IPS-15b (cell line): ENCODE measurements around the gene PPDPF.
A peak's percentile ranks its signal among the peaks of the same experiment; 100 is the strongest.

Experiments used
- H3K27me3 ChIP-seq: one replicate; pipeline ENCODE4 v1.6.1; 2013; ENCODE audit warnings: low read length; ENCODE audit not compliant: control insufficient read depth, insufficient read depth
- H3K36me3 ChIP-seq: one replicate; pipeline ENCODE4 v1.6.1; 2013; ENCODE audit warnings: low read length; ENCODE audit not compliant: control insufficient read depth, insufficient read depth
- H3K4me1 ChIP-seq: one replicate; pipeline ENCODE4 v1.6.1; 2013; ENCODE audit warnings: mild to moderate bottlenecking, low read length; ENCODE audit not compliant: control insufficient read depth, insufficient read depth
- H3K4me3 ChIP-seq: one replicate; pipeline ENCODE4 v1.5.1; 2013; ENCODE audit warnings: low read depth, low read length
- H3K9ac ChIP-seq: one replicate; pipeline ENCODE4 v1.6.1; 2013; ENCODE audit warnings: low read depth, mild to moderate bottlenecking, low read length
- H3K9me3 ChIP-seq: one replicate; pipeline ENCODE4 v1.6.1; 2013; ENCODE audit warnings: mild to moderate bottlenecking, low read length; ENCODE audit not compliant: control insufficient read depth, insufficient read depth

PPDPF gene

DNA sequence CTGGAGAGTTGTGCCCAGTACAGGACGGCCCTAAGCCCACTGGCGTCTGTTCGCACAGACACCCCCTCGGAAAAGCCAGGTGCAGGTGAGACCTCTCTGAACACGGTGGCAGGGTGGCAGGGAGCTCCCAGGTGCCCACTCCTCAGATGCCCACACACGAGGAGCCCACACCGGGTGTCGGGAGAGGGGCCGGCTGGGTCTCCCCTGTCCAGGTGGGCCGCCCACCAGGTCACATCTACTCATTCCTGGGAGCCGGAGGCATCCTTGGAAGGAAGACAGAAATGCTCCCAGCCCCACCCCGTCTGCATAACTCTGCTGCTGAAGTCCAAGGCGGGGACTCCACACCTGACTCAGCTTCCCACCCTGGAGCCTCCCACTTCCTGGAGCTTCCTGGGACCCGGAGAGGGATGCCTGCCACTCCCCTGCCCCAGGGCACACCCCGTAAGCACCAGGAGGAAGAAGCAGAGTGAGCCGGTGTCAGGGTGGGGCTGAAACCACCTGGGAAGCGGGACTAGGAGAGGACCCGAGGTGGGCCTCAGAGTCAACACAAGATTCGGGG lies 24.5 kb downstream of the PPDPF start:
- H3K4me1 ChIP-seq, result peaks cover 5% of the 10 kb centered on the region

GRCh38 chr20:63545814-63546213 lies 25.2 kb downstream of the PPDPF start:
- Histone ChIP-seq H3K9me3 (no peaks in the 10 kb centered on the region), H3K9ac (no peak overlapping the region), H3K4me1 (peaks cover 5% of the 10 kb centered on the region), H3K4me3 (no peak overlapping the region), H3K27me3 (no peaks in the 10 kb centered on the region), H3K36me3 (no peaks in the 10 kb centered on the region)

More for the DNA sequence above, 24.5 kb downstream of the PPDPF start:
- Histone ChIP-seq H3K27me3 (no peaks in the 10 kb centered on the region), H3K4me3 (no peak overlapping the region), H3K36me3 (no peaks in the 10 kb centered on the region), H3K9ac (no peak overlapping the region), H3K9me3 (no peaks in the 10 kb centered on the region)

- no peaks in the 10 kb centered on the region for H3K9me3 ChIP-seq
- H3K27me3 ChIP-seq, result no peaks in the 10 kb centered on the region
- H3K4me1 ChIP-seq, result peaks cover 5% of the 10 kb centered on the region
- H3K4me3 ChIP-seq, result no peak overlapping the region
- no peaks in the 10 kb centered on the region for H3K36me3 ChIP-seq
- no peak overlapping the region for H3K9ac ChIP-seq
Measured at GRCh38 chr20:63546256-63546955, 25.8 kb downstream of the PPDPF start.

DNA sequence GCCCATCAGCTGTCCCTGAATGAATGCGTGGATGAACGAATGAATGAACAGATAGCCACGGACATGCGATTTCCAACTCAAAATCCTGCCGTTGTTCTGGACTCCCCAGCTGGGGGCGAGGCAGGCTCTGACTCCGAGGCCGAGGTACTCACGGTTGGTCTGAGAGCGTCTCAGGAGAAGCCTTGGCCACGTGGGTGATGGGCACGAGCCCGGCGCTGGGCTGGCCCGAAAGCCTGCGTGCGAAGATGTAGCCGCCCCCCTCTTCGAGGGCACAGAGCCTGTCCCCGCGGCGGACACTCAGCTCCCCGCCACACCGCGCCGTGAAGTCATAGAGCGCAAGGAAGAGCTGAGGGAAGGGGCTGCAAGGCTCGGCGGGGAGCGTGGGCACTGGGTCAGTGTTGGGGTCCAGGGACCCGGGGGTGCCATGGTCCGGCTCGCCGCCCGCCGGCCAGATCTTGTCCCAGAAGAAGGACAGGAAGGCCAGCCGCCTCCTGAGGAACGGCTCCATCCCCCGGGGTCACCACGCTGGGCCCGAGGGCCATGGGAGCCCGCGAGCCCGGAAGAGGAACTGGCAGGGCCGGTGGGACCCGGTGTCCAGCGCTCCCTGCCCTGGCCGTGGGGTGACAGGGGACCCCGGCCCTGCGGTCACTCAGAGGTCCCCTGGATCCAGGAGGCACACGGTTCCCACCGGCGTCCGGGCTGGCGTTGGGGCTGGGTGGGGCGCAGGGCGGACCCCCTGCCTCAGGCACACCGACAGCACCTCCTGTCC lies 26.6 kb downstream of the PPDPF start:
- H3K4me1 ChIP-seq, result peaks cover 5% of the 10 kb centered on the region
- no peak overlapping the region for H3K9ac ChIP-seq
- no peaks in the 10 kb centered on the region for H3K9me3 ChIP-seq
- no peaks in the 10 kb centered on the region for H3K36me3 ChIP-seq
- no peaks in the 10 kb centered on the region for H3K27me3 ChIP-seq
- no peak overlapping the region for H3K4me3 ChIP-seq

DNA sequence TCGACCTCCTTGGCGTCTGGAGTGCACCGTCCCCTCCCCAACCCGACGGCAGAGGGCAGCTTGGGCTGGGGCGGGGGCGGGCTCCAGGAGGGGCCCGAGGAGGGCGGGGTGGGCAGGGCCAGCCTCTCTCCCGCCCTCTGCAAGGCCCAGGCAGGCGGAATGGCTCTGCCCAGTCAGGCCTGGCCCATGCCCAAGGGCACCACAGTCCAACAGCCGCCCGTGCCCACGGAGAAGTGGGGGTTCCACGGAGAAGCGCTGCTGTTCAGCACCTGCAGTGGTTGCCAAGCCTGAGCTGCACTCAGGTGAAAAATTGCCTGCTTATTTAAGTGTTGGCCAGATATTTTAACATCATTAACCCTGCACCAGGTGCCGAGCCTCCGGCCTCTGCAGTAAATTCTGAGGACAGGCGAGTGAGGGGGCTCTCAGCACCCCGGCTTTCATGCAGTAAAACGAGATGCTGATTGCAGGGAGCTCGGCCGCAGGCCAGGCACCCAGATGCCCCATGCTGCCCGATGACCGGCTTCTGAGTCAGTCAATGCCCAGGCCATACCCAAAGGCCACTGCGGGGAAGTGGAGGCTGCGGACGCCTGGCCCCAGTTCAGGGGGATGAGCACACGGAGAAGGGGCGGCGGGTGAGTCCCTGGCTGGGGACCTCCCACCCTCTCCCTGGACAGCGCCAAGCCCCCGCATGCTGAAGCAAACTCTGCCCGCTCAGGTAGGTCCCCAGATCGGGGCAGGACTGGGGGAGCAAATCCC lies 27.3 kb downstream of the PPDPF start, which contains the start of gene SRMS:
SRMS (minus strand) TSS at position 25 of the 756 bp plus-strand sequence. CDS start 286 bp downstream, outside the sequence.
- Histone ChIP-seq H3K9ac (no peak within 1 kb of the TSS), H3K27me3 (no peaks in the 10 kb centered on the region), H3K36me3 (no peaks in the 10 kb centered on the region), H3K9me3 (no peaks in the 10 kb centered on the region), H3K4me1 (peaks cover 6% of the 10 kb centered on the region), H3K4me3 (no peak within 1 kb of the TSS)

GRCh38 chr20:63548542-63548941 lies 28.0 kb downstream of the PPDPF start:
- Histone ChIP-seq H3K27me3 (no peaks in the 10 kb centered on the region), H3K9me3 (no peaks in the 10 kb centered on the region), H3K4me1 (peaks cover 8% of the 10 kb centered on the region)

DNA sequence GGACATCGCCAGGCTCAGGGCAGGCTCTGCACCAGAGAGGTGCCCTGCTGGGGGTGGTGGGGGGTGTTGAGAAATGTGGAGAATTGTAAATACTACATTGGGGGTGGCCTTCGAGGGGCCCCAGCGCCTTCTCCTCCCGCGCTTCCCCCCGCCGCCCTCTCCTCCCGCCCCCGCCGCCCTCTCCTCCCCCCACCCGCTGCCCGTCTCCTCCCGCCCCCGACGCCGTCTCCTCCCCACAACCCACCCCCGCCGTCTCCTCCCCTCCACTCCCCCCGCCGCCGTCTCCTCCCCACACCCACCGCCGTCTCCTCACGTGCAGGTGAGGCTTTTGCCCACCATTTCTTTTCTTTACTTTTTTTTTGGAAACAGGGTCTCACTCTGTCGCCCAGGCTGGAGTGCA lies 28.5 kb downstream of the PPDPF start:
- Histone ChIP-seq H3K27me3 (no peaks in the 10 kb centered on the region), H3K9ac (no peak overlapping the region), H3K4me3 (no peak overlapping the region), H3K9me3 (no peaks in the 10 kb centered on the region), H3K4me1 (peaks cover 8% of the 10 kb centered on the region), H3K36me3 (no peaks in the 10 kb centered on the region)

More at GRCh38 chr20:63548542-63548941, 28.0 kb downstream of the PPDPF start:
- Histone ChIP-seq H3K36me3 (no peaks in the 10 kb centered on the region), H3K9ac (no peak overlapping the region), H3K4me3 (no peak overlapping the region)

GRCh38 chr20:63549679-63550282 lies 29.2 kb downstream of the PPDPF start:
- H3K4me3 ChIP-seq, result no peak overlapping the region
- H3K27me3 ChIP-seq, result no peaks in the 10 kb centered on the region
- no peak overlapping the region for H3K9ac ChIP-seq
- H3K36me3 ChIP-seq, result no peaks in the 10 kb centered on the region
- no peaks in the 10 kb centered on the region for H3K9me3 ChIP-seq
- peaks cover 8% of the 10 kb centered on the region for H3K4me1 ChIP-seq

DNA sequence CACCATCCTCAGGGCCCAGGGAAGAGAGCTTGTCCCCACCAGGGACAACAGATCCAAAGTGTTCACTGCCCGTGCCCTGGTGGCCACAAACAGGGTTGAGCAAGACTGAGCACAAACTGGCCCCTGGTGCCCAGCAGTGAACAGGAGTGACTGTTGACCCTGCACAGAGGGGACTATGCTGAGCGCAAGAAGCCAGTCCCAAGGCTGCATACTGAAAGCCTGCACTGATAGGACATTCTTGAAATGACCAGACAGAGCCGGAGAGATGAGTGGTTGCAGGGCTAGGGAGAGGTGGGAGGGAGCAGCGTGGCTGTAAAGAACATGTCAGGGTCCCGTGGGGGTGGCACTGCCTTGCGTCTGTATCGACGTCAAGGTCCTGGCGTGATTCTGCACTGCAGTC lies 30.5 kb downstream of the PPDPF start:
- Histone ChIP-seq H3K9me3 (no peaks in the 10 kb centered on the region), H3K4me1 (peaks cover 8% of the 10 kb centered on the region), H3K27me3 (no peaks in the 10 kb centered on the region), H3K9ac (no peak overlapping the region), H3K4me3 (no peak overlapping the region), H3K36me3 (no peaks in the 10 kb centered on the region)

- H3K4me1 ChIP-seq, result peaks cover 8% of the 10 kb centered on the region
- H3K27me3 ChIP-seq, result no peaks in the 10 kb centered on the region
Measured at GRCh38 chr20:63552481-63553249, 32.1 kb downstream of the PPDPF start.

More at GRCh38 chr20:63552481-63553249, 32.1 kb downstream of the PPDPF start:
- Histone ChIP-seq H3K9ac (peak overlapping the region; percentile 47), H3K36me3 (no peaks in the 10 kb centered on the region), H3K9me3 (no peaks in the 10 kb centered on the region), H3K4me3 (peak overlapping the region; percentile 41)
